Peyer's patch (tissue), 4 donors: ENCODE results near the gene ATP9B. TPM values are rescaled to one million over a fixed set of nuclear protein-coding genes. Genes with fewer than 3 reads are reported as not detected.

Experiments
- DNase-seq, 3 donors: peaks; one replicate each; pipeline ENCODE4 v3.0.0-alpha.2; 2017 to 2019
- H3K27ac ChIP-seq, 4 donors: fragments of 200-600 bp; sonication (generic); one replicate each; pipeline ENCODE4 v1.5.1; 2016 to 2019
- H3K27me3 ChIP-seq, 2 donors: fragments of 200-600 bp; sonication (generic); one replicate each; pipeline ENCODE4 v1.5.1; 2019
- H3K36me3 ChIP-seq, 3 donors: fragments of 200-600 bp; sonication (generic); one replicate each; pipeline ENCODE4 v1.5.1; 2016 to 2019
- H3K4me1 ChIP-seq, 4 donors: fragments of 200-600 bp; sonication (generic); one replicate each; pipeline ENCODE4 v1.5.1; 2016 to 2019
- H3K4me3 ChIP-seq, 4 donors: fragments of 200-600 bp; sonication (generic); 1 replicate in 3 of 4; 2 replicates in 1 of 4; pipeline ENCODE4 v1.5.1; 2016 to 2019; ENCODE audit warnings: mild to moderate bottlenecking in 1 of 4
- H3K9me3 ChIP-seq, 4 donors: fragments of 200-600 bp; sonication (generic); one replicate each; pipeline ENCODE4 v1.5.1; 2016 to 2019; ENCODE audit warnings: mild to moderate bottlenecking in 1 of 4
- POLR2A ChIP-seq, 2 donors: fragments of 450-650 bp; IDR thresholded peaks; one replicate each; pipeline ENCODE4 v1.5.1; 2017; ENCODE audit warnings: antibody characterized with exemption in 2 of 2, mild to moderate bottlenecking in 2 of 2, moderate library complexity in 2 of 2
- total RNA-seq, 4 donors: library from RNA; depleted of rRNA; stranded (reverse); fragments of >200 nt; gene quantifications; one replicate each; pipeline ENCODE4 v1.1.0, GENCODE V29; 2016
- TF ChIP-seq, protein P1 (sequence below), 6 experiments: fragments of 450-650 bp in 4 of 6; fragments of 200-600 bp in 2 of 6; sonication (generic) in 1 of 6; IDR thresholded peaks; one replicate each; pipeline ENCODE4 v1.5.1; 2017 to 2019; ENCODE audit warnings: antibody characterized with exemption in 6 of 6, mild to moderate bottlenecking in 3 of 6, moderate library complexity in 1 of 6

The ATP9B gene
- total RNA-seq, 4 donors from 2014 or later = 37.5 to 107 (median 61.9) TPM

DNA sequence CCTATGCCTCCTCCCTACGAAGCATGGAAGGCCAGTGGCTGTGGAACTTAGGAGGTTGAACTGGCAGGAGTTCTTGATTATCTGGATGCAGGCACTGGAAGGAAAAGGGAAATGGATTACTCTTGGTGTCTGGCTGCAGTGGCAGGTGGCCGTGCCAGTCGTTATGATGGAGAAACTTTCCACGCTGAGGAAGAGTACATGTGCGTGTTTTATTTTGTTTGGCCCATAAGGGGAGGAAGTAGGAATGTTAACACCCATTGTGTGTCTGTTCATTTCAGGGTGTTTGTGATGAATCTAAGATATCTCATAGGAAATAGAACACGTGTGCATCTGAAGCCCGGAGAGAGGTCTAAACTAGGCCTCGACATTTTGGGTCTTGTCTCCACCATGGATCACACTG is 203.7 kb downstream of the ATP9B start:
- no peaks in the 10 kb centered on the region for H3K9me3 ChIP-seq
- H3K4me1 ChIP-seq = no peaks in the 10 kb centered on the region
- TF ChIP-seq POLR2A (IDR thresholded peaks at IDR 0.05) = no peak
- TF ChIP-seq, protein P1, sequence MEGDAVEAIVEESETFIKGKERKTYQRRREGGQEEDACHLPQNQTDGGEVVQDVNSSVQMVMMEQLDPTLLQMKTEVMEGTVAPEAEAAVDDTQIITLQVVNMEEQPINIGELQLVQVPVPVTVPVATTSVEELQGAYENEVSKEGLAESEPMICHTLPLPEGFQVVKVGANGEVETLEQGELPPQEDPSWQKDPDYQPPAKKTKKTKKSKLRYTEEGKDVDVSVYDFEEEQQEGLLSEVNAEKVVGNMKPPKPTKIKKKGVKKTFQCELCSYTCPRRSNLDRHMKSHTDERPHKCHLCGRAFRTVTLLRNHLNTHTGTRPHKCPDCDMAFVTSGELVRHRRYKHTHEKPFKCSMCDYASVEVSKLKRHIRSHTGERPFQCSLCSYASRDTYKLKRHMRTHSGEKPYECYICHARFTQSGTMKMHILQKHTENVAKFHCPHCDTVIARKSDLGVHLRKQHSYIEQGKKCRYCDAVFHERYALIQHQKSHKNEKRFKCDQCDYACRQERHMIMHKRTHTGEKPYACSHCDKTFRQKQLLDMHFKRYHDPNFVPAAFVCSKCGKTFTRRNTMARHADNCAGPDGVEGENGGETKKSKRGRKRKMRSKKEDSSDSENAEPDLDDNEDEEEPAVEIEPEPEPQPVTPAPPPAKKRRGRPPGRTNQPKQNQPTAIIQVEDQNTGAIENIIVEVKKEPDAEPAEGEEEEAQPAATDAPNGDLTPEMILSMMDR (IDR thresholded peaks at IDR 0.05) = no peak
- H3K27ac ChIP-seq = no peak overlapping the region
- no peak overlapping the region for H3K4me3 ChIP-seq
- no peak for DNase-seq
- H3K27me3 ChIP-seq = no peaks in the 10 kb centered on the region
- no peaks in the 10 kb centered on the region for H3K36me3 ChIP-seq

DNA sequence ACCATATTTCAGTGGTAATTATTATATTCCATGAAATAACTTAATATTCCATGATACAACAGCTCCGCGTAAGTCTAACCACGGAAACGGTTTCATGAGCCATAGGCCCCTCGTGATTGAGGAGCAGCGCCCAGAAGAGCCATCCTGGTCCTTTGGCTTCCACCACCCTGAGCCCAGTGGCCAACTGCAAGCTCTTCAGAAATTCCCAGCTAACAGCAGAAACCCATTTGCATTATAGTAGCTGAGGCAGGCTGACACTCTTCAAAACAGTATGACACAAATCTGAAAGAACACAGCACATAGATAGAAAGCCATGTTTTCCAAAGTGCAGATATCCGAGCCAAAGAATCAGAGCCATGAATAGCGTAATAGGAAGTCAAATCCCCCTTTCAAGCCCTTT is 205.6 kb downstream of the ATP9B start:
- Histone ChIP-seq H3K9me3 (no peaks in the 10 kb centered on the region), H3K27me3 (no peaks in the 10 kb centered on the region), H3K36me3 (peaks cover 0 to 6% (median 0%) of the 10 kb centered on the region in 3 donors), H3K4me3 (no peak overlapping the region), H3K27ac (no peak overlapping the region), H3K4me1 (no peaks in the 10 kb centered on the region)
- TF ChIP-seq POLR2A (IDR thresholded peaks at IDR 0.05) = no peak
- TF ChIP-seq, protein P1 (IDR thresholded peaks at IDR 0.05) = no peak
- DNase-seq = no peak

DNA sequence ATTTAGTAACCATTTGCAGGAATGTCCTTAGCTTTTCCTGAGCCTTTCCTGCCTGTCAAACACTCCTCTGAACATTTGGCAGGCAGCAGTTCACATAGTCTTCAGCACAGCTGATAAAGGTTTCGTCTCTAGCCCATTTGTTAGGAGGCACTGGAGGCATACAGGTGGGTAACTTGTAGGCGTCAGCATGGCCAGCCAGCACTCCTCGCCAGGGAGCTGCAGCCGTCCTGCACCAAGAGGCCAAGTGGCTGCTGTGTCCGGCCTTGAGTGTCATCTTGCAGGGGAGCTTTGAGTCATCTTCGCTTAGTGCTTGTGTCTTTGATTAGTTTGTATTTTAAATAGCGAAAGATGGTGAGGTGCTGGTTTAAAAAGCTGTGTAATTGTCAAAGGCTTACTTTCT is 206.3 kb downstream of the ATP9B start:
- Histone ChIP-seq H3K4me3 (no peak overlapping the region), H3K27me3 (no peaks in the 10 kb centered on the region), H3K36me3 (peaks cover 0 to 6% (median 0%) of the 10 kb centered on the region in 3 donors), H3K9me3 (no peaks in the 10 kb centered on the region), H3K27ac (no peak overlapping the region), H3K4me1 (no peaks in the 10 kb centered on the region)
- no peak for TF ChIP-seq POLR2A (IDR thresholded peaks at IDR 0.05)
- TF ChIP-seq, protein P1 (IDR thresholded peaks at IDR 0.05) = no peak
- no peak for DNase-seq

DNA sequence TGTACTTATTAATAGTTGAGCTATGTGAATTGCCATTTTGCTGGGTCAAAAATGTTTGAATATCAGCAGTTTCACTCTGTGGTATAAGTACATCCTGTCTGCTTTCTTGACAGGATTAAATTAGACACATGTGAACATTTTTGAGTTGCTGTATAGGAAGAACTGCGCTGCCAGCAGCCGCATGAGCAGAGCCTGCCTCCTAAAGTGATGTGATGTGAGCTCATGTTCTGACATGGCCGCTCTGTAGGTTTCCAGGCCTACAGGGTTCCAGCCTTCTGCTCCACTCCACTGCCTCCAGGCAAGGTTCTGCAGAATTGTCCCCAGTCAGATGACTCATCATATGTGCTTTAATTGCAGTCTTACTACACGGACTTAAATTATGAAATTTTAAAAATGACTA is 206.8 kb downstream of the ATP9B start:
- peaks cover 0 to 6% (median 0%) of the 10 kb centered on the region in 3 donors for H3K36me3 ChIP-seq
- TF ChIP-seq, protein P1 (IDR thresholded peaks at IDR 0.05) = no peak
- no peak for TF ChIP-seq POLR2A (IDR thresholded peaks at IDR 0.05)
- H3K4me3 ChIP-seq = no peak overlapping the region
- H3K4me1 ChIP-seq = no peaks in the 10 kb centered on the region
- no peaks in the 10 kb centered on the region for H3K9me3 ChIP-seq
- DNase-seq = no peak
- no peak overlapping the region for H3K27ac ChIP-seq
- H3K27me3 ChIP-seq = no peaks in the 10 kb centered on the region

DNA sequence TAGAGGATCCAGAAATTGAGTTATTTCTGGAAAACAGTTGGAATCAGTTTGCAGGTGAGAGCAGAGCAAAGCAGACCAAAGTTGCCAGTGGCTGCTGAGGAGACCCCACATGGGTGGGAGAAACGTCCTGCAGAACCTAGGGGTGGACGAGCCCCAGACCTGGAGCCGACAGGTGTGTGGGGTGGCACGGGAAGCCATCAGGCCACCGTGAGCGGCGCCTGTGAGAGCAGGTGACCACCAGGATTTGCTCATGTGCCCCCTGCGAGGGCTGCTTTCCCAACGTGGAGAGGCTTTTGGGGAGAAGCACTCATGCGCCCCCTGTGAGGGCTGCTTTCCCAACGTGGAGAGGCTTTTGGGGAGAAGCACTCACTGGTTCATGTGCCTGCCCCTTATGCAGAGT is 209.7 kb downstream of the ATP9B start:
- no peak for DNase-seq
- Histone ChIP-seq H3K4me3 (no peak overlapping the region), H3K36me3 (peaks cover 0 to 6% (median 0%) of the 10 kb centered on the region in 3 donors), H3K27me3 (no peaks in the 10 kb centered on the region), H3K9me3 (no peaks in the 10 kb centered on the region), H3K27ac (no peak overlapping the region), H3K4me1 (no peaks in the 10 kb centered on the region)
- TF ChIP-seq, protein P1 (IDR thresholded peaks at IDR 0.05) = no peak
- TF ChIP-seq POLR2A (IDR thresholded peaks at IDR 0.05) = no peak
